ENCODE measurements around the gene RNF214. TPM values are rescaled to one million over a fixed set of nuclear protein-coding genes. Genes with fewer than 3 reads are reported as not detected.

Gene RNF214
- total and polyA plus RNA-seq, 7 donors, result 6.2 to 23.8 (median 11.1) TPM

DNA sequence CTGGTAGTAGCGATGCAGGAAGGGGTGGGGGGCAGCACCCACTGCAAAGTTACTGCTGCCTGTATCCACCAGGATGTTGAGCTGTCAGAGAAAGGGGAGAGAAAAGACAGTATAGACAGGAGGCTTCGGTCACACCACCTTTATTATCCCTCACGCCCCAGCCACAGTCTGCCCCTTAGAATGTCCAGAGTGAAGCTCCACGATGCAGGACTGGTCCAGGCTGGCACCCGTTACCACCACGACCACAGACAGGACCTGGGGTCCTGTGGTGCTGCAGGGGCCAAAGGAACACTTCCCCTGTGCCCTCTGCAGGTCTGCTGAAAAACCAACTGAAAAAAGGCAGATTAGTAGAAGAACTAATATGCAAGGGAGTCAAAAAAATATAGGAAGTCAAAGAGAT lies 64.4 kb downstream of the RNF214 start:
- Histone ChIP-seq H3K4me1 (peaks cover 0 to 13% (median 10%) of the 10 kb centered on the region in 4 donors), H3K4me3 (no peak overlapping the region), H3K9me3 (no peaks in the 10 kb centered on the region), H3K27me3 (peaks cover 0 to 8% (median 0%) of the 10 kb centered on the region in 3 donors), H3K36me3 (peaks cover 0 to 36% (median 0%) of the 10 kb centered on the region in 4 donors), H3K27ac (no peak overlapping the region)
- DNase-seq, result no peak
- WGBS, 2 donors, result 90 to 93% methylated on average over 6 of the region's 6 CpGs
- intact Hi-C loops (cut with DNase I), result no loop called here
- TF ChIP-seq CTCF (IDR thresholded peaks at IDR 0.05) (no peak), EP300 (IDR thresholded peaks at IDR 0.05) (no peak), POLR2A (IDR thresholded peaks at IDR 0.05) (no peak), POLR2AphosphoS5 (IDR thresholded peaks at IDR 0.05) (no peak)

GRCh38 chr11:117298195-117298594 lies 65.7 kb downstream of the RNF214 start:
- Histone ChIP-seq H3K9me3 (no peaks in the 10 kb centered on the region), H3K4me3 (no peak overlapping the region), H3K4me1 (peaks cover 0 to 13% (median 10%) of the 10 kb centered on the region in 4 donors), H3K27me3 (peaks cover 0 to 8% (median 0%) of the 10 kb centered on the region in 3 donors), H3K36me3 (peaks cover 0 to 26% (median 0%) of the 10 kb centered on the region in 4 donors), H3K27ac (no peak overlapping the region)
- DNase-seq, result no peak
- intact Hi-C loops (cut with DNase I), result no loop called here
- TF ChIP-seq EP300 (IDR thresholded peaks at IDR 0.05) (no peak), CTCF (IDR thresholded peaks at IDR 0.05) (no peak), POLR2AphosphoS5 (IDR thresholded peaks at IDR 0.05) (no peak), POLR2A (IDR thresholded peaks at IDR 0.05) (no peak)
- WGBS, 2 donors, result 94% methylated on average over 8 of the region's 8 CpGs

GRCh38 chr11:117299351-117300282 lies 67.1 kb downstream of the RNF214 start:
- Histone ChIP-seq H3K9me3 (no peaks in the 10 kb centered on the region), H3K27ac (no peak overlapping the region), H3K36me3 (peaks cover 0 to 17% (median 0%) of the 10 kb centered on the region in 4 donors), H3K27me3 (peaks cover 0 to 8% (median 0%) of the 10 kb centered on the region in 3 donors), H3K4me3 (peak overlapping the region in 2 of 4 donors; percentile 12 to 23), H3K4me1 (peaks cover 0 to 13% (median 10%) of the 10 kb centered on the region in 4 donors)
- WGBS, 2 donors, result 62 to 69% methylated on average over 12 of the region's 12 CpGs
- TF ChIP-seq POLR2A (IDR thresholded peaks at IDR 0.05) (no peak), POLR2AphosphoS5 (IDR thresholded peaks at IDR 0.05) (no peak), EP300 (IDR thresholded peaks at IDR 0.05) (no peak), CTCF (IDR thresholded peaks at IDR 0.05) (no peak)
- intact Hi-C loops (cut with DNase I), result no loop called here
- no peak for DNase-seq

- H3K9me3 ChIP-seq, result no peaks in the 10 kb centered on the region
- no peak overlapping the region for H3K27ac ChIP-seq
- WGBS, 2 donors, result 59 to 60% methylated on average over 17 of the region's 17 CpGs
- H3K4me1 ChIP-seq, result peaks cover 0 to 13% (median 10%) of the 10 kb centered on the region in 4 donors
- peak overlapping the region in 2 of 4 donors; percentile 12 to 23 for H3K4me3 ChIP-seq
- peaks cover 0 to 10% (median 0%) of the 10 kb centered on the region in 4 donors for H3K36me3 ChIP-seq
- TF ChIP-seq CTCF (IDR thresholded peaks at IDR 0.05) (no peak), POLR2A (IDR thresholded peaks at IDR 0.05) (no peak), EP300 (IDR thresholded peaks at IDR 0.05) (no peak), POLR2AphosphoS5 (IDR thresholded peaks at IDR 0.05) (no peak)
- peaks cover 0 to 8% (median 0%) of the 10 kb centered on the region in 3 donors for H3K27me3 ChIP-seq
- DNase-seq, result peak; percentile 69
- intact Hi-C loops (cut with DNase I), result no loop called here
These were observed 67.8 kb downstream of the RNF214 start for GRCh38 chr11:117300283-117300663.
